HCT116 (cell line): Measurements from ENCODE around the gene ATXN7L1. TPM values are rescaled to one million over a fixed set of nuclear protein-coding genes. Genes with fewer than 3 reads are reported as not detected.

ENCODE experiments used
- ATAC-seq: fragments of 200-7000 bp; cut with Tn5 transposase; 2 replicates; pipeline ENCODE4 v1.9.1; 2020; ENCODE audit warnings: mild to moderate bottlenecking, moderate library complexity
- BruUV-seq: library from RNA; stranded (reverse); fragments of 400-500 nt; replicated peaks from 2 replicates; lab custom pipeline; 2021; lab: Mats Ljungman, UMichigan
- CTCF ChIA-PET: fragments of 300-600 bp; sonication (Branson Sonifier 250); formaldehyde crosslinking; loops from one replicate; lab custom pipeline; 2021; ENCODE audit warnings: antibody characterized with exemption; lab: Charles Lee
- POLR2A ChIA-PET: fragments of 300-600, 350-600 bp; sonication (Branson Sonifier 250); formaldehyde crosslinking; loops from one replicate; lab custom pipeline; 2021; ENCODE audit warnings: antibody characterized with exemption; lab: Charles Lee
- RAD21 ChIA-PET, 2 experiments: fragments of 300-600 bp; sonication (Branson Sonifier 250); formaldehyde crosslinking; loops; one replicate each; lab custom pipeline; 2023; ENCODE audit warnings: low total read pairs in 2 of 2; ENCODE audit not compliant: uncharacterized antibody in 2 of 2, unreplicated experiment in 2 of 2, low non-redundant PET in 1 of 2; lab: Charles Lee
- DNase-seq: peaks from one replicate; pipeline ENCODE4 v3.0.0-alpha.2; 2010; ENCODE audit warnings: low read depth, low spot score
- H2AFZ ChIP-seq: fragments of 200-600 bp; shearing (Covaris generic), sonication (generic); 2 replicates; pipeline ENCODE4 v1.6.1; 2017; ENCODE audit warnings: low read depth, mixed run types, mixed read lengths, antibody characterized with exemption, low read length; ENCODE audit not compliant: poor library complexity, severe bottlenecking
- H3K27ac ChIP-seq: 2 replicates; pipeline ENCODE4 v1.5.1; 2012; ENCODE audit warnings: low read depth, low read length
- H3K27me3 ChIP-seq: fragments of 200-600 bp; sonication (generic); 2 replicates; pipeline ENCODE4 v1.6.1; 2016; ENCODE audit warnings: mixed run types, low read length, mixed read lengths; ENCODE audit not compliant: insufficient read depth
- H3K36me3 ChIP-seq, 2 experiments: fragments of 200-500 bp in 1 of 2; fragments of 200-600 bp in 1 of 2; sonication (Bioruptor generic) in 1 of 2; sonication (generic) in 1 of 2; 2 replicates each; pipeline versions ENCODE4 v1.5.1 to v1.6.1; 2014 to 2016; ENCODE audit warnings: low read length in 2 of 2, inconsistent platforms in 1 of 2, mixed read lengths in 1 of 2, mixed run types in 1 of 2; ENCODE audit not compliant: insufficient read depth in 2 of 2, control insufficient read depth in 1 of 2
- H3K4me1 ChIP-seq, 2 experiments: fragments of 200-600 bp in 1 of 2; sonication (generic) in 1 of 2; 2 replicates each; pipeline versions ENCODE4 v1.5.1 to v1.6.1; 2012 to 2017; ENCODE audit warnings: low read length in 2 of 2, inconsistent platforms in 1 of 2, mild to moderate bottlenecking in 1 of 2, mixed read lengths in 1 of 2, mixed run types in 1 of 2, moderate library complexity in 1 of 2; ENCODE audit not compliant: insufficient read depth in 2 of 2, control insufficient read depth in 1 of 2
- H3K4me2 ChIP-seq: fragments of 200-600 bp; sonication (generic); 2 replicates; pipeline ENCODE4 v1.6.1; 2017; ENCODE audit warnings: mixed run types, low read length, mixed read lengths
- H3K4me3 ChIP-seq, 2 experiments: fragments of 200-600 bp in 1 of 2; sonication (generic) in 1 of 2; replicated peaks in 1 of 2; 2 replicates each; pipeline ENCODE4 v1.5.1; 2011 to 2016; ENCODE audit warnings: low read length in 2 of 2, control low read depth in 1 of 2, low read depth in 1 of 2, mild to moderate bottlenecking in 1 of 2, mixed read lengths in 1 of 2, mixed run types in 1 of 2
- H3K79me2 ChIP-seq: fragments of 200-600 bp; sonication (generic); 2 replicates; pipeline ENCODE4 v1.6.1; 2017; ENCODE audit warnings: mild to moderate bottlenecking, mixed run types, low read length, moderate library complexity, mixed read lengths; ENCODE audit not compliant: insufficient read depth
- H3K9ac ChIP-seq: fragments of 200-600 bp; sonication (generic); 2 replicates; pipeline ENCODE4 v1.6.1; 2016; ENCODE audit warnings: low read length, mixed read lengths
- H3K9me2 ChIP-seq: fragments of 200-600 bp; sonication (generic), shearing (Covaris generic); 2 replicates; pipeline ENCODE4 v1.6.1; 2017; ENCODE audit warnings: mixed run types, mild to moderate bottlenecking, moderate library complexity; ENCODE audit not compliant: insufficient read depth
- H3K9me3 ChIP-seq, 2 experiments: fragments of 200-500 bp in 1 of 2; fragments of 200-600 bp in 1 of 2; sonication (Bioruptor generic) in 1 of 2; sonication (generic) in 1 of 2; 2 replicates each; pipeline ENCODE4 v1.6.1; 2014 to 2017; ENCODE audit warnings: low read length in 2 of 2, mixed read lengths in 2 of 2, inconsistent platforms in 1 of 2, low read depth in 1 of 2, mild to moderate bottlenecking in 1 of 2, mixed run types in 1 of 2, moderate library complexity in 1 of 2; ENCODE audit not compliant: control insufficient read depth in 1 of 2, insufficient read depth in 1 of 2
- H4K20me1 ChIP-seq: fragments of 200-600 bp; sonication (generic), shearing (Covaris generic); 2 replicates; pipeline ENCODE4 v1.6.1; 2017; ENCODE audit warnings: mixed run types, mild to moderate bottlenecking, moderate library complexity; ENCODE audit not compliant: insufficient read depth
- CBX3 ChIP-seq: IDR thresholded peaks from 2 replicates; pipeline ENCODE4 v1.6.1; 2012; ENCODE audit warnings: low read depth
- CEBPB ChIP-seq: IDR thresholded peaks from 2 replicates; pipeline ENCODE4 v1.6.1; 2012; ENCODE audit warnings: low read depth
- EGR1 ChIP-seq: IDR thresholded peaks from 2 replicates; pipeline ENCODE4 v1.6.1; 2012; ENCODE audit warnings: low read depth
- EZH2 ChIP-seq: fragments of 200-600 bp; sonication (generic); IDR thresholded peaks from 2 replicates; pipeline ENCODE4 v1.6.1; 2017; ENCODE audit warnings: antibody characterized with exemption, mixed run types
- EZH2phosphoT487 ChIP-seq: fragments of 200-600 bp; IDR thresholded peaks from 2 replicates; pipeline ENCODE4 v1.6.1; 2018; ENCODE audit warnings: antibody characterized with exemption, borderline replicate concordance
- FOSL1 ChIP-seq: IDR thresholded peaks from 2 replicates; pipeline ENCODE4 v1.6.1; 2012; ENCODE audit warnings: low read depth
- JUND ChIP-seq: IDR thresholded peaks from 2 replicates; pipeline ENCODE4 v1.6.1; 2012
- MAX ChIP-seq: IDR thresholded peaks from 2 replicates; pipeline ENCODE4 v1.6.1; 2012
- POLR2A ChIP-seq: IDR thresholded peaks from 2 replicates; pipeline ENCODE4 v1.7.0; 2011; ENCODE audit warnings: borderline replicate concordance; ENCODE audit not compliant: insufficient read depth, insufficient read length; ENCODE audit errors: extremely low read depth
- RAD21 ChIP-seq: IDR thresholded peaks from 2 replicates; pipeline ENCODE4 v1.6.1; 2012; ENCODE audit warnings: low read depth, mild to moderate bottlenecking
- SIN3A ChIP-seq: IDR thresholded peaks from 2 replicates; pipeline ENCODE4 v1.6.1; 2012; ENCODE audit warnings: low read depth
- SRF ChIP-seq: IDR thresholded peaks from 2 replicates; pipeline ENCODE4 v1.6.1; 2012; ENCODE audit warnings: low read depth
- TCF7L2 ChIP-seq: IDR thresholded peaks from 2 replicates; pipeline ENCODE4 v1.7.0; 2011; ENCODE audit warnings: borderline replicate concordance, inconsistent platforms; ENCODE audit not compliant: insufficient read depth, insufficient read length; ENCODE audit errors: extremely low read depth
- YY1 ChIP-seq: IDR thresholded peaks from 2 replicates; pipeline ENCODE4 v1.6.1; 2011; ENCODE audit warnings: low read length, low read depth, moderate library complexity, mild to moderate bottlenecking; ENCODE audit not compliant: insufficient replicate concordance; ENCODE audit errors: extremely low read depth
- ZFX ChIP-seq: fragments of 450-650 bp; IDR thresholded peaks from 2 replicates; pipeline ENCODE4 v1.6.1; 2017
- ZNF274 ChIP-seq: fragments of 200-500 bp; sonication (Bioruptor generic); IDR thresholded peaks from 2 replicates; pipeline ENCODE4 v1.6.1; 2014; ENCODE audit warnings: mild to moderate bottlenecking, low read depth, low read length, inconsistent platforms
- intact Hi-C: fragments of 100-400 bp; cut with micrococcal nuclease; formaldehyde crosslinking; loops from 2 replicates; pipeline ENCODE4 v1.10.0; 2022
- total RNA-seq: library from RNA; stranded (reverse); gene quantifications from one replicate; pipeline ENCODE4 v1.2.1, GENCODE V29; 2021; ENCODE audit not compliant: unreplicated experiment
- TF ChIP-seq, protein P1 (sequence below): IDR thresholded peaks from 2 replicates; pipeline ENCODE4 v1.6.1; 2012

ATXN7L1 gene
- total RNA-seq, 1 experiment from 2014 or later = 11.5 TPM

DNA sequence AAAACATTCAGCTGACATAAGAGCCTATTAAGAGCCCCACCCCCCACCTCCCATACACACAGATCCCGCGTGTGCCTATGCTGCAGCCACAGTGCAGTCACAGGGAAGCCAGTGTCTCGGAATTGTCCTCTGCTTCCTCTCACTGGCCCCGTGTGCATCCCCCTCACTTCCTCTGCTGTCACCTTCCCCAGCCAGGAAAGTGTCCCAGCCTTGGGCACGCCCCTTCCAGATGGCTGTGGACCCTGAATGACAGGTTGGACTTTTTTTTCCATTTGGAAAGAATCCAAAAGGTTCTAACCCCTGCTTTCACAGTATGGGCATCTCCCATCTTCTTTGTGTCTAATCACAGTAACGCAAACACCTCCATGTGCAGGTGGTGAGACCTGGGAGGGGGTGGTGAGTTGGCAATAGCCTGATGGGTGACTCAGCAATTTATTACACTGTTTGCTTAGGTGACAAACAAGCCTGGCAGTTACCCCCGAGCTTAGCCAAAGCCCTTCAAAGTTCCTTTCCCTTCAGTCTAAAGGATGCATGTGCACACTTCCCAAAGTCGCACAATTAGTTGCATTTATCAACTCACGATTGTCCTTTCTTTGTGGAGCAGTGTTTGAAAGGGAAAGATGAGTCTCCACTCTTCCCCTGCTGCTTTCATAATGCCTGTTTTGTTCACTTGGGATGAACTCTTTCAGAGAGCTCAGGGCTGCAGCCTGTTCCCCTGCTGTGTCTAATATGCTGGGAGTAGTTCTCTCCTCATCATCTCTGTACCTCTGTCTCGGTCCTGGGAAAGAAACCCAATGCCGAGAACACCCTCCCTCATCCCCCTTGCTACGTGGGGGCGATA, 227.6 kb downstream of the ATXN7L1 start:
- Histone ChIP-seq H3K27me3 (no peaks in the 10 kb centered on the region), H3K36me3 (no peaks in the 10 kb centered on the region), H3K27ac (peak overlapping the region; percentile 43; the same call in 1 of the 2 replicates), H2AFZ (no peak overlapping the region), H3K4me2 (peak overlapping the region; percentile 59), H3K4me1 (peaks cover 21 to 31% of the 10 kb centered on the region in 2 experiments), H3K4me3 (peak overlapping the region in 1 of 2 experiments; percentile 5; a peak in 1 of 4 replicates), H3K79me2 (no peaks in the 10 kb centered on the region), H3K9me2 (no peaks in the 10 kb centered on the region), H3K9me3 (no peaks in the 10 kb centered on the region), H4K20me1 (no peaks in the 10 kb centered on the region), H3K9ac (0 out of 2 replicates have a peak overlapping the region, but pooled peaks have one; percentile 18)
- CTCF ChIA-PET = interaction anchor here (1.0 to 3.0 kb wide), 3 partner anchors 8 to 394 kb away, joined by 3 to 13 read pairs (median 7); no protein-coding TSS in a partner anchor
- POLR2A ChIA-PET = no interaction called here
- ATAC-seq (peak; percentile 71), DNase-seq (peak; percentile 41)
- intact Hi-C loops = no loop called here
- no TSS peak for BruUV-seq
- TF ChIP-seq CBX3 = peak; percentile 25; the same call in 1 of the 2 replicates
- TF ChIP-seq ZNF274 = no peak
- TF ChIP-seq ZFX = no peak
- no peak for TF ChIP-seq TCF7L2
- TF ChIP-seq YY1 = no peak
- TF ChIP-seq RAD21 = no peak
- peak; percentile 37; the same call in 1 of the 2 replicates for TF ChIP-seq EGR1
- TF ChIP-seq MAX = peak; percentile 73; the same call in 1 of the 2 replicates
- TF ChIP-seq SIN3A = no peak
- TF ChIP-seq, protein P1, sequence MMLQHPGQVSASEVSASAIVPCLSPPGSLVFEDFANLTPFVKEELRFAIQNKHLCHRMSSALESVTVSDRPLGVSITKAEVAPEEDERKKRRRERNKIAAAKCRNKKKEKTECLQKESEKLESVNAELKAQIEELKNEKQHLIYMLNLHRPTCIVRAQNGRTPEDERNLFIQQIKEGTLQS = no peak
- TF ChIP-seq EZH2 = no peak
- peak; percentile 41 for TF ChIP-seq JUND
- TF ChIP-seq CEBPB = no peak; the same call in 1 of the 2 replicates
- no peak for TF ChIP-seq EZH2phosphoT487
- no peak for TF ChIP-seq SRF
- TF ChIP-seq FOSL1 = peak; percentile 61
- TF ChIP-seq POLR2A = no peak
- RAD21 ChIA-PET = no interaction called here
